DOHH2 (cell line): ENCODE data around the gene GALNTL6.

Experiments used
- H3F3A ChIP-seq: fragments of 200-600 bp; sonication (generic), shearing (Covaris generic); 2 replicates; pipeline ENCODE4 v1.6.0; 2016; ENCODE audit warnings: antibody characterized with exemption, mild to moderate bottlenecking; ENCODE audit not compliant: control insufficient read depth, insufficient read depth
- H3K27ac ChIP-seq: fragments of 200-600 bp; sonication (generic); 2 replicates; pipeline ENCODE4 v1.5.1; 2014; ENCODE audit warnings: low read depth, mild to moderate bottlenecking, low read length, moderate library complexity
- H3K27me3 ChIP-seq: fragments of 200-600 bp; sonication (generic); 2 replicates; pipeline ENCODE4 v1.6.1; 2014; ENCODE audit warnings: mild to moderate bottlenecking, low read length, mixed read lengths; ENCODE audit not compliant: control insufficient read depth
- H3K36me3 ChIP-seq: fragments of 200-600 bp; sonication (generic); 2 replicates; pipeline ENCODE4 v1.6.1; 2014; ENCODE audit warnings: mild to moderate bottlenecking, low read length, moderate library complexity, mixed read lengths; ENCODE audit not compliant: control insufficient read depth
- H3K4me1 ChIP-seq: fragments of 200-600 bp; sonication (generic); 2 replicates; pipeline ENCODE4 v1.6.1; 2014; ENCODE audit warnings: mild to moderate bottlenecking, low read length, mixed read lengths; ENCODE audit not compliant: control insufficient read depth
- H3K4me2 ChIP-seq: fragments of 200-600 bp; sonication (generic); 2 replicates; pipeline ENCODE4 v1.6.0; 2014; ENCODE audit warnings: mild to moderate bottlenecking, low read length, moderate library complexity
- H3K4me3 ChIP-seq: fragments of 200-600 bp; sonication (generic); 2 replicates; pipeline ENCODE4 v1.5.1; 2014; ENCODE audit warnings: mild to moderate bottlenecking, low read length, mixed read lengths
- H3K79me2 ChIP-seq: fragments of 200-600 bp; sonication (generic); 2 replicates; pipeline ENCODE4 v1.6.1; 2014; ENCODE audit warnings: mild to moderate bottlenecking, low read length, mixed read lengths; ENCODE audit not compliant: control insufficient read depth
- H3K9me2 ChIP-seq: fragments of 200-600 bp; sonication (generic); replicated peaks from 2 replicates; pipeline ENCODE4 v1.6.1; 2014; ENCODE audit warnings: mild to moderate bottlenecking, low read length, mixed read lengths; ENCODE audit not compliant: control insufficient read depth
- H3K9me3 ChIP-seq: fragments of 200-600 bp; sonication (generic); 2 replicates; pipeline ENCODE4 v1.6.1; 2014; ENCODE audit warnings: antibody characterized with exemption, low read length, mixed read lengths; ENCODE audit not compliant: control insufficient read depth, insufficient read depth
- H4K20me1 ChIP-seq: fragments of 200-600 bp; sonication (generic); 2 replicates; pipeline ENCODE4 v1.6.0; 2014; ENCODE audit warnings: low read depth, mild to moderate bottlenecking, antibody characterized with exemption, low read length, moderate library complexity; ENCODE audit not compliant: control insufficient read depth, insufficient read depth
- CTCF ChIP-seq: fragments of 200-600 bp; sonication (generic); IDR thresholded peaks from one replicate; pipeline ENCODE4 v1.5.1; 2014; ENCODE audit warnings: antibody characterized with exemption, mild to moderate bottlenecking, low read depth, low read length; ENCODE audit not compliant: poor library complexity, severe bottlenecking
- EZH2phosphoT487 ChIP-seq: fragments of 200-600 bp; sonication (generic); IDR thresholded peaks from 2 replicates; pipeline ENCODE4 v1.6.1; 2017; ENCODE audit warnings: borderline replicate concordance, mild to moderate bottlenecking, antibody characterized with exemption, low read length, moderate library complexity, mixed read lengths

The GALNTL6 gene

GRCh38 chr4:172009446-172010230 lies 196.4 kb downstream of the GALNTL6 start:
- TF ChIP-seq CTCF = no peak

GRCh38 chr4:172011196-172011595 lies 198.0 kb downstream of the GALNTL6 start:
- Histone ChIP-seq H3K79me2 (no peaks in the 10 kb centered on the region), H3K9me2 (no peaks in the 10 kb centered on the region), H3K4me2 (no peak overlapping the region), H3K9me3 (no peaks in the 10 kb centered on the region), H3K27me3 (no peaks in the 10 kb centered on the region), H3K4me1 (no peaks in the 10 kb centered on the region), H3K27ac (no peak overlapping the region), H3K36me3 (no peaks in the 10 kb centered on the region), H4K20me1 (no peaks in the 10 kb centered on the region), H3K4me3 (no peak overlapping the region), H3F3A (no peaks in the 10 kb centered on the region)
- TF ChIP-seq EZH2phosphoT487 (no peak), CTCF (no peak)

More at GRCh38 chr4:172009446-172010230, 196.4 kb downstream of the GALNTL6 start:
- no peaks in the 10 kb centered on the region for H3K79me2 ChIP-seq
- no peaks in the 10 kb centered on the region for H3K9me2 ChIP-seq
- no peaks in the 10 kb centered on the region for H3K9me3 ChIP-seq
- H3K4me3 ChIP-seq = no peak overlapping the region
- no peaks in the 10 kb centered on the region for H4K20me1 ChIP-seq
- no peak overlapping the region for H3K4me2 ChIP-seq
- no peaks in the 10 kb centered on the region for H3K36me3 ChIP-seq
- no peaks in the 10 kb centered on the region for H3K27me3 ChIP-seq
- no peaks in the 10 kb centered on the region for H3K4me1 ChIP-seq
- no peaks in the 10 kb centered on the region for H3F3A ChIP-seq
- no peak overlapping the region for H3K27ac ChIP-seq

- Histone ChIP-seq H3K36me3 (no peaks in the 10 kb centered on the region), H3K27ac (no peak overlapping the region), H3K79me2 (no peaks in the 10 kb centered on the region), H3F3A (no peaks in the 10 kb centered on the region), H3K4me1 (no peaks in the 10 kb centered on the region), H4K20me1 (no peaks in the 10 kb centered on the region), H3K27me3 (no peaks in the 10 kb centered on the region), H3K4me3 (no peak overlapping the region), H3K9me2 (no peaks in the 10 kb centered on the region), H3K4me2 (no peak overlapping the region), H3K9me3 (no peaks in the 10 kb centered on the region)
- TF ChIP-seq CTCF (no peak), EZH2phosphoT487 (no peak)
Observed at GRCh38 chr4:172018358-172018757, 205.2 kb downstream of the GALNTL6 start.
